Gastrocnemius medialis (tissue), 4 donors: ENCODE measurements around the gene ITGA3.

Source experiments
- POLR2A ChIP-seq, 2 donors: fragments of 450-650 bp; IDR thresholded peaks; one replicate each; pipeline ENCODE4 v1.6.1; 2017; ENCODE audit warnings: antibody characterized with exemption in 2 of 2, mild to moderate bottlenecking in 2 of 2, moderate library complexity in 2 of 2
- TF ChIP-seq, protein P1 (sequence below), 5 experiments: fragments of 450-650 bp in 3 of 5; fragments of 200-600 bp in 2 of 5; sonication (generic) in 2 of 5; IDR thresholded peaks in 4 of 5; conservative IDR thresholded peaks in 1 of 5; 1 replicate in 4 of 5; 2 replicates in 1 of 5; pipeline ENCODE4 v1.5.1; 2016 to 2019; ENCODE audit warnings: antibody characterized with exemption in 5 of 5, mild to moderate bottlenecking in 3 of 5, moderate library complexity in 3 of 5

DNA sequence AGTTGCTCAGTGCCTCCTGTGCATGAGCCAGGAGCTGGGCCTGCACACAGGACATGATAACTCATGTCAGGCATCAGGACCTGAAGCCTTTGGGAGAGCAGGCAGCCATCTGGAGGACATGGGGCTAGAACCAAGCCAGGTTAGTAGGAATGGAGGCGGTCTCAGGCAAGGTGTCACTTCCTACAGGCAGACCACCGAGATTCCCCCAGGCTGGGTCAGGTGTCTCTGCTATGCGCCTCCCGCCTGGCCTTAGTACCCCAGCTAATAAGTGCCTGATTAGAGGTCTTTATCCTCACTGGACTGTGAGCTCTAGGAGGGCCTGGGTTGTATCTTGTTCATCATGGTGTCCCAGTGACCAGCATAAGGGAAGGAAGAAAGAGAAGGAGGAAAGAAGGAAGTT is 58.5 kb downstream of the ITGA3 start:
- TF ChIP-seq, protein P1, sequence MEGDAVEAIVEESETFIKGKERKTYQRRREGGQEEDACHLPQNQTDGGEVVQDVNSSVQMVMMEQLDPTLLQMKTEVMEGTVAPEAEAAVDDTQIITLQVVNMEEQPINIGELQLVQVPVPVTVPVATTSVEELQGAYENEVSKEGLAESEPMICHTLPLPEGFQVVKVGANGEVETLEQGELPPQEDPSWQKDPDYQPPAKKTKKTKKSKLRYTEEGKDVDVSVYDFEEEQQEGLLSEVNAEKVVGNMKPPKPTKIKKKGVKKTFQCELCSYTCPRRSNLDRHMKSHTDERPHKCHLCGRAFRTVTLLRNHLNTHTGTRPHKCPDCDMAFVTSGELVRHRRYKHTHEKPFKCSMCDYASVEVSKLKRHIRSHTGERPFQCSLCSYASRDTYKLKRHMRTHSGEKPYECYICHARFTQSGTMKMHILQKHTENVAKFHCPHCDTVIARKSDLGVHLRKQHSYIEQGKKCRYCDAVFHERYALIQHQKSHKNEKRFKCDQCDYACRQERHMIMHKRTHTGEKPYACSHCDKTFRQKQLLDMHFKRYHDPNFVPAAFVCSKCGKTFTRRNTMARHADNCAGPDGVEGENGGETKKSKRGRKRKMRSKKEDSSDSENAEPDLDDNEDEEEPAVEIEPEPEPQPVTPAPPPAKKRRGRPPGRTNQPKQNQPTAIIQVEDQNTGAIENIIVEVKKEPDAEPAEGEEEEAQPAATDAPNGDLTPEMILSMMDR (IDR thresholded peaks at IDR 0.05 in 4 of 5, conservative IDR thresholded peaks at IDR 0.05 in 1 of 5) = no peak
- TF ChIP-seq POLR2A (IDR thresholded peaks at IDR 0.05) = no peak
